GM19438 (cell line): ENCODE data around the gene BMF.
"Not testable (repeated sequence)": the region's sequence is repeated elsewhere in the genome, so short reads cannot be mapped to it uniquely, and the experiment has no call there.

Experiments
- ATAC-seq: cut with Tn5 transposase; IDR thresholded peaks from one replicate; pipeline ENCODE4 v1.9.1; 2021; ENCODE audit warnings: low read depth; ENCODE audit not compliant: unreplicated experiment

The BMF gene

DNA sequence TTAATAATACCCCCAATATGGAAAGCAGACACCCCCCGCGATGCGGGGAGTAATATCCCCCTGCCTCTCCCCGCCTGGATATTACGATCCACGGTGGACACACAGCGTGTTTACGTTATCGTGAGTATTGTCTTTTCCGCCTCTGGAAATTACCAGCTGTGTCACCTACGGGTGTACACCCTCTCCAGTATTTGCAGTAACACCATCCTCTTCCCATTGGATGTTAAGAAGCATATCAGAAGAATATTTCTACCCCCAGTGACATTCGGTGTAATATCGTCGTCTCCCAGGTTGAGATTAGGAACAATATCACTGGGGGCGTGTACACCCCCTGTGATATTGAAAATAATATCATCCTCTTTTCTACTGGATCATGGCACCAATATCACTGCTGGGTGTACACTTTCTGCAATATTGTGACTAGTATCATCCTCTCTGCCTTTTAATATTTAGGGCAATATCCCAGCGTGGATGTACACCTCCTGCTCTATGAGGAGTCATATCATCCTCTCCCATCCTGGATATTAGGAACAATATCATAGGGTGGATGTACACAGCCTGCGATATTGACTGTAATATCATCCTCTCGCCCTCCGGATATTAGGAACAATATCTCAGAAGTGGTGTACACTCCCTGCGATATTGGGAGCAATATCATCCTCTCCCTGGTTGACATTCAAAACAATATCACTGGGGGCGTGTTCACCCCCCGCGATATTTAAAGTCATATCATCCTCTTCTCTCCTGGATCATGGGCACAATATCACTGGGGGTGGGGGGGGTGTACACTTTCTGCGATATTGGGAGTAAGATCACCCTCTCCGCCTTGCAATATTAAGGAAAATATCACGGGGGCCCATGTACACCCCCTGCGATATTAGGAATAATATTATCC is 20.3 kb upstream of the BMF start:
- ATAC-seq: no peak

GRCh38 chr15:40125950-40126349 is 17.3 kb upstream of the BMF start:
- no peak for ATAC-seq

DNA sequence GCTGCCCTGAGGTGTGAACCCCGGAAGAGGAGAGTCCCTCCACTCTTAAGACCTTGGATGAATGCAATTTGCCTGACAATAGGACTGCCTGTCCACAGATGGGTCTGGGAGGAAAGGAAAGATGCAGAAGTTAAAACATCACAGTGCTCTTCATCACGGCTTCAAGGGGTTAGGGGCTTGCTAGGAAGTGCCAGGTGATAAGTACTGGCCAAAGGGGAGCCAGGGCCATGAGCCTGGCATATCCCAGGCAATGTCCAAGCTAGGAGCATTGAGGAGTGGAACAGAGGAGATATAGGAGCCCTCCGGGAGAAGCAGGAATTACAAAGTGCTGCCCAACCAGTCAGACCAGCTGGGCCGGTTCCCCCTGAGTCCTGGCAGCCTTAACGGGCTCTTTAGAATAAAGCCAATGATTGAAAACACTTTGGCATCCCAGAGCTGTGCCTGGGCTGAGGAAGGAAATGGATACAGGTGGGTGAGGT is 16.2 kb upstream of the BMF start:
- not testable (repeated sequence) for ATAC-seq

DNA sequence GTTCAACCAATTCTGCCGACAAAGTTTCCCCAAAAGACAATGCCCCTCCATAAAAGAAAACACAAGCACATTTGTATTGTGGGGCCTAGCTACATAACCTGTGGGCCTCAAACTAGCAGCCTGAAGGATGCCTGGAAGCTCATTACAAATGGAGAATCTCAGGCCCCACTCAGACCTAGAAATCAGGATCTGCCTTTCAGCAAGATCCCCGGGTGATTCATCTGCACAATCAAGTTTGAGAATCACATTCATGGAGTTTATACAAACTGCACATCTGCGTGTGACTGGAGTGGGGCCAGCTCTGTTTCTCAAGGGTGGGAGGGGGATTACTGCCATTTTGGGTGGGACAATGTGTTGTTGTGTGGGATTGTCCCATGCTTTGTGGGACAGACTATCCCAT is 15.7 kb upstream of the BMF start:
- ATAC-seq: not testable (repeated sequence)

DNA sequence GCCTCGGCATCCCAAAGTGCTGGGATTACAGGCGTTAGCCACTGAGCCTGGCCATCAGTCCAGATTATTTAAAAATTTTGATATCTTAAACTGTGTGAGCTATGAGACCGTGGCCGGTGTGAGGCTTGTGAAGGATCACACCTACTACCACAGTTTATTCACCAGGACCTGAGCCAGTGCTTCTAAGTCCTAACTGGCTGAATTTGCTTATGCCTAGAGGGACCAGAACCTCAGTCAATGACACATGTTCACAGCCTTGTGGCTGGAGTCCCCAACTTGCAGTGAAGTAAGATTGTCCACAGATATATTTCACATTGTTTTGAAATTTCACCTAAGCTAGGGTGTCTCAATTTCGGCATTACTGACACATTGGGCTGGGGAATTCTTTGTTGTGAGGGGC is 15.2 kb upstream of the BMF start:
- ATAC-seq: not testable (repeated sequence)

- ATAC-seq: not testable (repeated sequence)
These were observed 14.3 kb upstream of the BMF start for GRCh38 chr15:40122989-40123388.

- ATAC-seq: no peak
These were observed 13.4 kb upstream of the BMF start for GRCh38 chr15:40121911-40122638.

DNA sequence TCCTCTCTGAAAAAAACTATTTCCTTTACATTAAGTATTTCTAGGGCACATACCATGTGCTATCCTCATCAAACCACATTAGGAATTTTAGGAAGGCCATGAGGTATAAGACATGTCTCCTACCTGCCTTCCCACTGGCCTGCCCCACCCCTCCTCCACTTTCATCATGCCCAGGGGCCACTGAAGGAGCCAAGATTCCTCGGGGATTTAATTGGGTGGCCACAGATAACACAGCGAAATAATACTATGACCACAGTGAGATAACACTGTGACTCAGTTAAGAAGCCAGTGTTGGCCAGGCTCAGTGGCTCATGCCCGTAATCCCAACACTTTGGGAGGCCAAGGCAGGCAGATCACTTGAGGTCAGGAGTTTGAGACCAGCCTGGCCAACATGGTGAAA is 9.8 kb upstream of the BMF start:
- no peak for ATAC-seq

- peak; percentile 88 for ATAC-seq
These were observed 7.0 kb upstream of the BMF start for GRCh38 chr15:40115670-40116093.

DNA sequence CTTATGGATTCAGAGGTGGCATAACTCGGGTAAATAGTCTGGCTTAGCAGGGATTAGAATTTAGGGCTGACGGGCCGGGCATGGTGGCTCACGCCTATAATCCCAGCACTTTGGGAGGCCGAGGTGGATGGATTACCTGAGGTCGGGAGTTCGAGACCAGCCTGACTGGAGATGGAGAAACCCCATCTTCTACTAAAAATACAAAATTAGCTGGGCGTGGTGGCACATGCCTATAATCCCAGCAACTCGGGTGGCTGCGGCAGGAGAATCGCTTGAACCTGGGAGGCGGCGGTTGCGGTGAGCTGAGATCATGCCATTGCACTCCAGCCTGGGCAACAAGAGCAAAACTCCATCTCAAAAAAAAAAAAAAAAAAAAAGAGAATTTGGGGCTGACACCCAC is 6.4 kb upstream of the BMF start:
- not testable (repeated sequence) for ATAC-seq

- no peak for ATAC-seq
These were observed 5.5 kb upstream of the BMF start for GRCh38 chr15:40114218-40114617.

DNA sequence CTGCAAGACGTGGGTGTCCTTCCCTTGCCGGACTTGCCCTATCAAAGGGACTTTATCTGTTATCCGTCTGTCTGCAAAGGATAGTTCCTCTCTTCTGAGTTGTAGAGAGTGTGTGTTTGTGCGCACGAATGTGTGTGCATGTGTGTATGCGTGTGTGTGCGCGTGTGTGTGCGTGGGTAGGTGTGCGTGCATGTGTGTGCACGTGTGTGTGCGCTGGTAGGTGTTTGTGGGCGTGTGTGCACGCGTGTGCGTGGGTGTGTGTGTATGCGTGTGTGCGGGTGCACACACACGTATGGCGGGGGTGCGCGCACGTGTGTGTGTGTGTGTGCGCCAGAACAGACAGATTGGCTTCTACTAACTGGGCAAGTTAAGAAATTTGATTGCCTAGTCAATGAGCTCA is 4.1 kb upstream of the BMF start:
- no peak for ATAC-seq

GRCh38 chr15:40111888-40112287 is 3.2 kb upstream of the BMF start:
- no peak for ATAC-seq

- ATAC-seq: no peak
These were observed 2.3 kb upstream of the BMF start for GRCh38 chr15:40110866-40111550.

DNA sequence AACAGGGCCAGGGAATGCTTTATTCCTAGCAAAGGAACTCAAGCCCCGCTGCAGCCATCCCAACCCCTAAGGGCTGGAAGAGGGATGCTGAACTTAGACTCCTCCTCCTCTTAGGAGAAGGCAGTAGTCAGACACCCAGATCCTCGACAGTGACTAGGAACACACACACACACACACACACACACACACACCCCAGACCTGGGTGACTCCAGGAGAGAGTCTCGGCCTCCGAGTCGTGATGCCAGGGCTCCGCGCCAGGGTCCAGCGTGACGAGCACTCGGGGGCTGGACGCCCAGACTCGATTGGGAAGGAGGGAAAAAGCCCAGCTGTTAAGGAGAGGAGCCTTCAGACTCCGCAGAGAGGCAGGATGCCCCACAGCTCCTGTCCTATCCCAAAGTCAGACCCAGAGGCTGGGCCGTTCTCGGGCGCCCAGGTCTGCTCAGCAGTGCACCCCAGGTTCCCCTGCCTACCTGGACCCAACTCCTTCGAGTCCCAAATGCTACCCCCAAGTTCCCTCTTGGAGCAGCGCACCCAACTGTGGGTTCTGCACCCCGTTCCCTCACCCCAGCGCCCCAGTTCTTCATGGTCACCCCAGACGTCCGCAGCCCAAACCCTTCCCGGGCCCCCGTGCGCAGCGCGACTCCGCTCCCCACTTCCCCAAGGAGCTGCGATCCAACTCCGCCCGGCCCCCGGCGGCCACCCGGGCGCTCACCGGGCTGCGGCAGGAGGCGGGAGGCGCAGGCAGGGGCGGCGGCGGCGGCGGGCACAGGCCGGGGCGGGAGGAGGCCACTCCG is 421 bp downstream of the BMF start:
- ATAC-seq: peak; percentile 7

- peak; percentile 29 for ATAC-seq
These were observed 2.2 kb downstream of the BMF start for GRCh38 chr15:40106203-40107161.

DNA sequence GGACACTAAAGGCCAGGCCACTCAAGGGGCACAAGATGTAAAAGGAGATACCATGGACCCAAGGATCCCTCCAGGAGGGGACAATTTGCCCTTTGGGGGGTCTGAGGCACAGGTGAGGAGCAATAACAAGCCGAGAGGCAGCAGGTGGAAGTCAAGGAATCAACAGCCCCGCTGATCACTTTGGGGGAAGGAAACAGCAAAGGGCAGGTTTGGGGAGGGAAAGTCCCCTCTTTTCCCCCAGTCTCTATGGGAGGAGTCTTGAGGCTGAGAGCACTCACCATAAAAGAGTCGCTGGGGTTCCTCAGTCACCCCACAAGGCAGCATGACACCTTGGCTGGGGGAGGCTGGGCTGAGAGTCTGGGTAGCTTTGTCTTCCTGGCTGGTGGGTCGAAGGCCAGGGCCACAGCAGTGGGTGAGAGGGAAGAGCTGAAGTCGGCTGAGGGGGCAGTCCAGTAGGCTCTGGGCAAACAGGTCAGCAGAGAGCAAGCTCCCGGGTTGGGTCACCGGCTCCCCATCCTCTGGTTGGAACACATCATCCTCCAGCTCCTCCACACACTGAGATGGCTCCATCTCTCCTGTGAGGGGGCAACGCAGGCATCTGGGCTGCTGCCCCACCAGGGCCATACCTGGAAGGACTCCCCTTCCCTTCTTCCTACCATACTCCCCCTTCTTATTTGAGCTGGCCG is 3.0 kb downstream of the BMF start:
- ATAC-seq: no peak

DNA sequence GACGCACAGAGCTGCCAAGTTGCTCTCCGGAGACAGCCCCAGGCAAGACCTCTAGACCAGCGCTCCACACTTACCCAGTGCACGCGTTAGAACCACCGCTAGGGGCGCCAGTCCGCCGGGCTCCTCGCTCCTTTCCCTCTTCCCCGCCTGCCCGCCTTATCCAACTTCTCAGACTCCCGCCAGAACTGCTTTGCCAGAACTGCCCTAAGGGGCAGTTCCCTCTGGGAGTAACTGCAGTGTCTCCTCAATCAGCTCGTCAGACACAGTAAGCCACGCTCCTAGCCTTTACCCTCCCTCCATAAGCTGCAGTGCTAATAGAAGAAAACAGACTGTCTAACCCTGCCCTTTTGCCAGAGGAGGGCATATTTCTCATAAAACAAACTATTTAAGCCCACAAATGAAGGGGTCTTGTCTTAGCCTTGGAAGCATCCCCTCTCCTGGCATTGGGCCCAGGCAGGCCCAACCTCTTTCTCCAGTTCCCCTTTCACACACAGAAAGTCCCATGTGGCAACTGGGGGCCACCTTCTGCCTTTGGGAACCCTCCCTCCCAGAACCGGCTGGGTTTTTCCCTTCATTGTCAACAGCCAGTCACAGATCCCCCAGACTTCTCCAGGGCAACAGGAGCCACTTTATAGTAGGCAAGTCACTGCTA is 3.7 kb downstream of the BMF start:
- no peak for ATAC-seq
